Measurements from ENCODE around the gene SLC35B2. TPM values are rescaled to one million over a fixed set of nuclear protein-coding genes. Genes with fewer than 3 reads are reported as not detected.
A peak's percentile ranks its signal among the peaks of the same experiment; 100 is the strongest.

Gene SLC35B2
- total and polyA plus RNA-seq, 9 of the 15 experiments (the other 6 are each of a cell fraction or from before 2014, with no cell fraction given): 14.5 to 59.1 (median 47.1) TPM

GRCh38 chr6:44219053-44219814, 38.1 kb downstream of the SLC35B2 start (continued):
- TF ChIP-seq ID3 (CRISPR knock-in tag; IDR thresholded peaks at IDR 0.05) (no peak), ID3 (tag; IDR thresholded peaks at IDR 0.05) (0 out of 2 replicates have a peak, but pooled peaks have one; percentile 42), PHF20 (IDR thresholded peaks at IDR 0.05; ENCODE audit: partially characterized antibody) (peak; percentile 67), CREB1 (IDR thresholded peaks at IDR 0.05) (no peak), CREB1 (CRISPR knock-in tag; IDR thresholded peaks at IDR 0.05) (no peak), E2F3 (CRISPR knock-in tag; IDR thresholded peaks at IDR 0.05) (no peak), CREM (IDR thresholded peaks at IDR 0.05; ENCODE audit: low read depth) (peak; percentile 32; the same call in 1 of the 2 replicates), GATAD2A (IDR thresholded peaks at IDR 0.05) (0 out of 2 replicates have a peak, but pooled peaks have one; percentile 51), RBBP5 (IDR thresholded peaks at IDR 0.05; ENCODE audit: borderline replicate concordance, insufficient read depth, low read length, poor library complexity, severe bottlenecking) (peak; percentile 74), ELF1 (tag; IDR thresholded peaks at IDR 0.05) (peak; percentile 71), THRB (CRISPR knock-in tag; conservative IDR thresholded peaks at IDR 0.05) (0 out of 2 replicates have a peak, but pooled peaks have one; percentile 15), ZNF609 (CRISPR knock-in tag; IDR thresholded peaks at IDR 0.05; ENCODE audit: borderline replicate concordance) (0 out of 2 replicates have a peak, but pooled peaks have one; percentile 62), SRSF3 (IDR thresholded peaks at IDR 0.05; ENCODE audit: insufficient read depth, low read length) (no peak), NCOA1 (IDR thresholded peaks at IDR 0.05; ENCODE audit: low read depth) (peak; percentile 25; the same call in 1 of the 2 replicates), KDM5B (IDR thresholded peaks at IDR 0.05; ENCODE audit: insufficient replicate concordance, low read depth, low read length) (peak; percentile 32), ZNF263 (CRISPR knock-in tag; IDR thresholded peaks at IDR 0.05; ENCODE audit: borderline replicate concordance) (peak; percentile 28; the same call in 1 of the 2 replicates), SMARCC2 (IDR thresholded peaks at IDR 0.05; ENCODE audit: low read depth) (no peak), POLR2A (conservative IDR thresholded peaks at IDR 0.05) (peak; percentile 74), SOX6 (IDR thresholded peaks at IDR 0.05) (peak; percentile 31; the same call in 1 of the 2 replicates), ZNF175 (CRISPR knock-in tag; IDR thresholded peaks at IDR 0.05; ENCODE audit: low read depth) (peak; percentile 44; the same call in 1 of the 2 replicates), CBFA2T3 (IDR thresholded peaks at IDR 0.05) (peak; percentile 43; the same call in 1 of the 2 replicates), XRCC4 (IDR thresholded peaks at IDR 0.05; ENCODE audit: extremely low read depth, insufficient read depth, insufficient read length) (no peak)

Measured in K562 (cell line).